SIG-M5 treated with dmso at 0.1 percent for 504 hours (cell line): ENCODE results near the gene CCNY.
"Not testable (repeated sequence)": the region's sequence is repeated elsewhere in the genome, so short reads cannot be mapped to it uniquely, and the experiment has no call there.

Source experiments
- DNase-seq: peaks from one replicate; lab custom pipeline; 2025; ENCODE audit not compliant: unreplicated experiment; lab: John Stamatoyannopoulos, UW

CCNY gene

DNA sequence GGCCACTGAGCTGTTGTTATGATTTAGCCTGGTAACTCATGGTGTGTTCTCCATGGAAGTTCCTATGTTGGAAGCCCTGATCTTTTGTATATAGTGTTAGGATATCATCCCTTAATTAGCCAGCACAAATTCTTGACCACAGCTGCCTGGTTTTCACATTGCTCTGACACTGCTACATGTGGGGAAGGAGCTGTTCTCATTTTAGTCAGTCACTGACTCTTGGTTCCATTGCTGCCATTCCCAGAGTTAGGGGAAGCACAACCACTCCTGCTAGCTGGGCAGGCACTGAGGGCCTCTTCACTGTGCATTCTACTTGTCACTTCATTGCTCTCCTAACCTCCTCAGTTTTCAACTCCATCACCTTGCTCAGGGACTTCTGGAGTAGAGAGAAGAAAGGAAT, 170.4 kb downstream of the CCNY start:
- DNase-seq: no peak

DNA sequence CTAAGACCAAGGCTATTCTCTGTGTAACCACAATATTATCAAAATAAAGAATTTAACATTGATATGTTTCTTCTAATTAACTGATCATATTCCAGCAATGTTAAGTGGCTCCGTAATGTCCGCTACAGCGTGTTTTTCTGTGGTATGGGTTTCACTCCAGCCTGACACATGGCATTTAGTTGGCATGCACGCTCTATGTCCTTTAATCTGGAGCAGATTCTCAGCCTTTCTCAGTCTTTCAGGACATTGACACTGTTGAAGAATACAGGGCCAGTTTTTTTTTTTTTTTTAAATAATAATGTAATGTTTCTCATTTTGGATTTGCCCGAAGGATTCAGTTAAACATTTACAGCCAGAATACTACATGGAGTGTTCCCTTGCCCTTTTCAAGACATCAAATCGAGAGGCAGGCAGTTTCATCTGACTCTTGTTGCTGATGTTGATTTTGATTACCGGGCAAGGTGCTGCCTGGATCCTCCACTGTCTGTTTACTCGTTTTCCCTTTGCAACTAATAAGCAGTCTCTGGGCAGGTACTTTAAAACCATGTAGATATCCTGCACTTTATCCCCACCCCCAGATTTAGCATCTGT, 171.3 kb downstream of the CCNY start:
- no peak for DNase-seq

DNA sequence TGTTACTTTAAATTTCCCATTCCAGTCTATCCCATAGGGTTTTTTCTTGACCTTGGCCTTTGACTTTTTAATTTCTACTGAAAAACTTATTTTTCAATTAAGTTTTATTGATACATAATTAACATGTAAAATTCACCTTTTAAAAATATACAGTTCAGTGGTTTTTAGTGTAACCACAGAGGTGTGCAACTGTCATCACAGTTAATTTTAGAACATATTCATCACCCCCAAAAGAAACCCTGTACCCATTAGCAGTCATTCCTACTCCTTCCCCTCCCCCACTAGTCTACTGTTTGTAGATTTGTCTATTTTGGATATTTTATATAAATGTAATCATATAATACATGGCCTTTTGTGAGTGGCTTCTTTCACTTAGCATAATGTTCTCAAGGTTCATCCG, 172.3 kb downstream of the CCNY start:
- no peak for DNase-seq

DNA sequence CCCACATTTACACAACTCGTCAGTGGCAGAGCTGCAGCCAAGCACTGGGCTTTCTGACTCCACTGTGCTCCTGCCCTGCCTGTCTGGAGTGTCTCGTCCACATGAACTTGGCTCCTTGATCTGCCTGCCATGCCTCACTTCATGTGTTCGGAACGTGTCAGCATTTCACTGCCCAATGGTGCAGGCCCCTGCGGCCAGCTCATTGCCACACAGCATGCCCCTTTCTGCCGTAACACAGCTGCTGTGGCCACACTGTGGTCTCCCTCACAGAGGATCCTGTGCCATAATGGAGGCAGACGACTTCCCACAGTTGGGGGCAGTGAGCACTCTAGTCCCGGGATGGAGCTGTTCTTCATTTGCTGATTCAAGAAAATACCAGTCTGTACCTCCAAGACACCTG, 174.6 kb downstream of the CCNY start:
- no peak for DNase-seq

DNA sequence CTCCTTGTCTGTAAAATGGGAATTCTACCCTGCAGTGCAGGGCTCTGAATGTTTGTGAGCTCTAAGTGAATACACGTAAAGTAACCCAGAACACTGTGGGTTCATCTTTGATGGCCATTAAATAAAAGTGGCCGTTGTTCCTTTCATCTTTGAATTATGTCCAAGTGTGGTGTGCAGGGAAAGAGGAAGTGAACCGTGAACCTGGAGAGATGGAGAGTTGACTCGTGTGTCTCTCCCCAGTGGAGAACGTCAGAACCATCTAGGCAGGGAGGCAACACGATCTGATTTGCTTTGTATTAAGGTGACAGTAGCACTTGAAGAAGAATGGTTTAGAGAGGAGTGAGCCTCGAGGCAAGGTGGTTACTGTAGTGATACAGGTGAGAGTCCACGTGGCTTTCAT, 175.3 kb downstream of the CCNY start:
- DNase-seq: no peak

DNA sequence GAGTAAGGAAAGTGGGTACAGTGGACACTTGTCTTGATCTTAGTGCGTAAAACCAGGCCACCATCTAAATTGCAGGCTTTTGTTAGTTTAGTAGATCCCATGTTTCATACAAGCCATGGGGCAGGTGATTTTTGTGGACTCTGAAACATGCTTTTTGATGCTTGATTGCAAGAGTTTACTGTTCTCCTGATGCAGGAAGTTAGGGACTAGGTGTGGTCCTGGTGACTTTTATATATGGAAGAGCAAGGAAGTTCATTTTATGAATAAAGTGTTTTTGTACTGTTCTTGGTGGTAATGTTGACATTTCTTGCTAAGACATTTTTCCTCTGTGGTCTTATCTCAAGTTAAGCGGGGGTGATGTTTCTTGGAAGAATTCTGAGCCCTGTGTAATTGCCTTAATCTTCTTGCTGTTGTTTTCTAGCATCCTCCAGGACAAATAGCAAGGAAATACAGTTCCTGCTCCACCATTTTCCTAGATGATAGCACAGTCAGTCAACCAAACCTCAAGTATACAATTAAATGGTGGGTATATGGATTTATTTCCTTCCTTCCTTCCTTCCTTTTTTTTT, 179.9 kb downstream of the CCNY start:
- DNase-seq: no peak

DNA sequence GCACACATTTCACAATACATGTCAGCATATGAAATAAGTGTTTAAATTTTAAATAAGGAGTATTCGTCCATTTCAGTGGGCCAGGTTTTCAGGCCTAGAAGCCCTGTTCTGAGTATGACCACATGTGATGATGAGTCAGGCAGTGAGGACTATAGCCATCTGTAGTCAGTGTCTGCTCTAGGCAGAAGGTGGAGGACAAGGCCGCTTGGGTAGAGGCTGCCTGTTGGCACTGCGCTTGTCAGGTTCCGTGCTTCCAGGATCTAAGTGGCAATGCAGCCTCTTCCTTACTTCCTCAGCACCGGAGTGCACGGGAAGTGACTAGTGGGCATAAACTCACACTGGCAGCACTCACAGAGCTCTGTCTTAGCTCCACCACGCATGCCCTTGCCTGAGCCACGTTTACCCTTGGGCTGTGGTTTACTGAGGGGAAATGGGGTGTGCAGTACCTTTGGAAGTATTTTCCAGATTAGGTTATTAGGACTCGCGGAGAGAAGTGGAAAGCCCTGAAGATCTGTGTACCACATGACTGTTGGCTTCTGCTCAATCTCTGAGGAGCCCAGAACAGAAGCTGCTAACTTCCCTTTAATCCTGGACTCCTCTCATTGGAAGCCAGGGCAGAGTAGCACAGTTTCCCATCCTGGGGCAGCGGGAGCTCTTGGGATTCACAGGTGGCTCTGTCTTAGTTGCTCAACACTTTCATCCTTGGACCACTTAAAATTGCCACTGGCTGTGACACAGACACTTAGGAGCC, 181.3 kb downstream of the CCNY start:
- DNase-seq: no peak

DNA sequence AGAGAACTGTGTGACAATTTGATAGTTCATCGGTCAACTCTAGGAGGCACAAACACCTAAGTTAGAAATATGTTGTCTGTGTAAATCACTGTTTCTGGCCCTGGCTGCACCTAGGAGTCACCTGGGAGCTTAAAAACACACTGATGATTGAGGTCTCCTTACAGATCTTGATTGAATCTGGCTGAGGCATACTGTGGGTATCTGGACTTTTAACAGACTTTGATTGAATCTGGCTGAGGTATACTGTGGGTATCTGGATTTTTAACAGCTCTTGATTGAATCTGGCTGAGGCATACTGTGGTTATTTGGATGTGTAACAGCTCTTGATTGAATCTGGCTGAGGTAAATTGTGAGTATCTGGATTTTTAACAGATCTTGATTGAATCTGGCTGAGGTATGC, 181.9 kb downstream of the CCNY start:
- not testable (repeated sequence) for DNase-seq

DNA sequence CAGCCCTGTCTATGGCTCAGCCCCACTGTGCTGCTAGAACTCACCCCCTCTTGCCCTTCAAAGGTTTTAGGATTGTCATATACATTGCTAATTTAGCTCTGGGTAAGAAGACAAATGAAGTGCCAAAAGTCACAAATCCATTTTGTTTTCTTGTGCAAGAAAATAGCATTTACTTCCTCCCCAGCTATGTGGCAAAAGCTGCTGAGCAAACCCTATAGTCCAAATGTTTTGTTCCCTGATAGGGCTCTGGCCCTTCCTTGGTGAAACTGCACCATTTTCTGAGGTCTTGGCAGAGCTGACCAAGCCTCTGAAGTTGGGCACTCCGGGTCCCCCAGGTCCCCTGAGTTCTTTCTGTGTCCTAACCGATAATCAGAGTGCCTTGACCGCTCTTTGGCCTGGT, 184.7 kb downstream of the CCNY start:
- DNase-seq: no peak

DNA sequence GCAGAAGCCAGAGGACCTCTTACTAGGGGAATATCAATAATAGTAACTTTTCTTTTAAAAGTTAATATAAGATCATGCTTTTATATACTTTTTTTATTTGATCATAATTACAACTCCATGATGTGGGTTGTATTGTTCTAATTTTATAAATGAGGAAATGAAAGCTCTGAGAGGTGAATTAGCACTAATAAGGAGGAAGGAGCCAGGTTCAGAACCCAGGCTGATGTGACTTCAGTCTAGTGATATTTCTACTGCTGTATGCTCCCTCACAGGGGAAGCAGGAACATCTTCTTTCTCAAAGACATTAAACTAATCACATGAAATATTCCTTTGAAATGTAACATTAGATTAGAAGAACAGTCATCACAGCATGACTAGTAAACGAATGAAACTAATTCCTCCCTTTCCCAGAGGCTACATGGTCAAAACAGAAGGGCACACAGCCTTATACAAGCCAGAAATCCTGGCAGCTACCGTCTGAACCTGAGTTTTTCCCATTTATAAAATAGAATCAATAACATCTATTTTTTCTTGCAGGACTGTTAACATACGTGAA, 187.4 kb downstream of the CCNY start:
- DNase-seq: no peak

DNA sequence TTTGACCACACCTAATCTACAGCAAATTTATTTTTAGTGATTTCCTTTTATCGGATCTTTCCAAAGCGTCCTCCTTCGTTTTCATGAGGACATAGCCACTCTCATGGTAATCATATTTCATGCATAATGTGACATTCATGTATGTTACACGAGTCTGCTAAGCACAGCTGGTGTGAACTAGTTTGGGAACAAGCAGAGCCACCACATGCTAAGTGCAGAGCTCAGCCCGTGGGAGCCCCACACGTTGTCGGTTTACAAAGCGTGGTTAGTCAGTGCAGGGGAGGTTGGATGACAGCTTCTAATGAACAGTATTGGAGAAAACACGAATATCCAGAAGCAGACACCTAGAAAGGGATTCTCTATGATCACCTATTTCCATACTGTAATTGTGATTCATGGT, 190.4 kb downstream of the CCNY start:
- no peak for DNase-seq

DNA sequence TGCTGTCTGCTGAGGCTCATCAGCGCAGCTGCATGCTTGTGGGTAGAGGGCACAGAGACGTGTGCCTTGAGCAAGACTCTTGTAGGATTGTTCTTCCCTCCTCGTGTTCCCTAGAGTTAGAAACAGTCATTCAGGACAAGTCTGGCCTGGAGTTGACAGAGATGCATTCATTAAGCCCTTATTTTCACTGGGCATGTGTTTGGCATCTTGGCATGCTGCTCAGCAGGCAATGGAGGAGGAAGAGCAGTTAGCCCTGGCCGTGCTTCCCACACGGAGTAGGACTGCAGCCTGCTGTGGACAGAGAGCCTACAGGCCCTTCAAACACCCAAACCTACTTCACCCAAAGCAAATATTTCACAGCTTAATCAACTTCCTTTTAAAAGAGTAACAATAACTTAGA, 195.8 kb downstream of the CCNY start:
- no peak for DNase-seq

DNA sequence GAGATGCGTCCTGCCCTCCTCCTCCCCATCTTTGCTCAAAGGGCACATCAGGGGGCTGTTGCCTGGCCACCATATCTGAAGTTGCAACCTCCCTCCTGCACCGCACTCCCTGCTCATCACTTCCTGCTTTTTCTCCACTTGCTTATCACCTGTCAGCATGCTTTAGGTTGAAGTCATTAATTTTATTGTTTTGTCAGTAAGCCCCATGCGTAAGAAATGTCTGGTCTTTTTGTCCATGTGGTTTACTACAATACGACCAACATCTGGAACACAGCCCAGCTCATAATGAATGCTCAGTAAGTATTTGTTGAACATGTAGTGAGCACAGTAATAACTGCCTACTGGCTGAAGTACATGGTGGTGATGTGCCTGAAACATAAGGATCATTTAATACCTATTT, 197.3 kb downstream of the CCNY start:
- no peak for DNase-seq

DNA sequence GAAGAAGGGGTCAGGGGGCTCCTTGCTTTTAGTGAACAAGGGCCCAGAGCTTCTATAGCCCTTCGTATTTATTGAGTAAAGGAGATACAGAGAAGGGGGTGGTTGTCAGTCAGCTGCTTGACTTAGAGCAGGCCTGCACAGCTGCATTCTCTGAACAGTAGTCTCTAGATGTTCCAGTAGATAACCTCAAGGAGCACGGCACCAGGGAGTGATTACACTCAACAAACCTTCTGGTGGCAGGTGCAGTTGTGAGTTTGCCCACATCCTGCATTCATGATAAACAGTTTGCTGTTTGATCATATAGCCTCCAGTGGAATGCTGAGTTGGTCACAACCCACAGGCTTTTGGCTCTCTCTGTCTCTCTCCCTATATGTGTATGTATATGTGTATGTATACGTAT, 198.8 kb downstream of the CCNY start:
- DNase-seq: no peak

DNA sequence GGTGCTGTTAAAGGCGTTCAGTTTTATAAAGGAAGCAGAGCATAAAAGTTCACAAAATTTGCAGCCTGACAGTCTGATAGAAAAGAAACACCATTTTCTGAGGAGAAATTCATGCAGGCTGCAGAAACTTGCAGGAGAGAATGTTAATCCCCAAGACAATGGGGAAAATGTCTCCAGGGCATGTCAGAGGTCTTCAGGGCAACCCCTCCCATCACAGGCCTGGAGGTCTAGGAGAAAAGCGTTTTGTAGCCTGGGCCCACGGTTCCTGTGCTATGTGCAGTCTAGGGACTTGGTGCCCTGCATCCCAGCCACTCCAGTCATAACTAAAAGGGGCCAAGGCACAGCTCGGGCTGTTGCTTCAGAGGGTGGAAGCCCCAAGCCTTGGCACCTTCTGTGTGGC, 200.5 kb downstream of the CCNY start:
- no peak for DNase-seq

DNA sequence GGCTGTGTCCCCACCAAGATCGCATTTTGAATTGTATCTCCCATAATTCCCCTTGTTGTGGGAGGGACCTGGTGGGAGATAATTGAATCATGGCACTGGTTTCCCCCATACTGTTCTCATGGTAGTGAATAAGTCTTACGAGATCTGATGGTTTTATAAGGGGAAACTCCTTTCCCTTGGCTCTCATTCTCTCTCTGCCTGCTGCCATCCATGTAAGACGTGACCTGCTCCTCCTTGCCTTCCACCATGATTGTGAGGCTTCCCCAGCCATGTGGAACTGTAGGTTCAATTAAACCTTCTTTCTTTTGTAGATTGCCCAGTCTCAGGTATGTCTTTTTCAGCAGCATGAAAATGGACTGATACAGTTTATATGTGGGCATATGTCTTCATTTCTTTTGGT, 201.6 kb downstream of the CCNY start:
- not testable (repeated sequence) for DNase-seq

DNA sequence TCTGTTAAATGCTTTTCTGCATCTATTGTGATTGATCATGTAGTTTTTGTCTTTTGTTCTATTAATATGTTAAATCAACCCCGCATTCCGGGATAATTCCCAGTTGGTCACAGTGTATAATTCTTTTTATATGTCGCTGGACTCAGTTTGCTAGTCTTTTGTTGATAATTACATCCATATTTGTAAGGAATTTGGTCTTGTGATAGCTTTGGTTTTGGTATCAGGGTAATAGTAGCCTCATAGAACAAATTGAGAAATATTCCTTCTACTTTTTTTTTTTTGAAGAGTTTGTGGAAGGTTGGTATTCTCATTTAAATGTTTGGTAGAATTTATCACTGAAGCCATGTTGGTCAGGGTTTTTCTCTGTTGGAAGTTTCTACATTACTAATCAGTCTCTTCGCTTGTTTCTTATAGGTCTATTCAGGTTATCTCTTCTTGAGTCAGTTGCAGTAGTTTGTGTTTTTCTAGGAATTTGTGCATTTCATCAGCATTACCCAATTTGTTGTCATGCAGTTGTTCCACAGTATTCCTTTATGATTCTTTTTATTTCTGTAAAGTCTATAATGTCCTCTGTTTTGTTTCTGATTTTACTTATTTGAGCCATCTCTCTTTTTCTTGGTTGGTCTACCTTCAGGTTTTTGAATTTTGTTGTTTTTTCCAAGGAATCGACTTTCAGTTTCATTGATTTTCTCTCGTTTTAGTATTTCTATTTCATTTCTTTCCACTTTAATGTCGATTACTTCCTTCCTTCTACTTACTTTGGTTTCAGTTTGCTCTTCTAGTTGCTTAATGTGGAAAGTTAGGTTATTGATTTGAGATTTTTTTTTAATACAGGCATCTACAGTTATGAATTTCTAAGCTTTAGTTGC, 204.2 kb downstream of the CCNY start:
- DNase-seq: no peak

DNA sequence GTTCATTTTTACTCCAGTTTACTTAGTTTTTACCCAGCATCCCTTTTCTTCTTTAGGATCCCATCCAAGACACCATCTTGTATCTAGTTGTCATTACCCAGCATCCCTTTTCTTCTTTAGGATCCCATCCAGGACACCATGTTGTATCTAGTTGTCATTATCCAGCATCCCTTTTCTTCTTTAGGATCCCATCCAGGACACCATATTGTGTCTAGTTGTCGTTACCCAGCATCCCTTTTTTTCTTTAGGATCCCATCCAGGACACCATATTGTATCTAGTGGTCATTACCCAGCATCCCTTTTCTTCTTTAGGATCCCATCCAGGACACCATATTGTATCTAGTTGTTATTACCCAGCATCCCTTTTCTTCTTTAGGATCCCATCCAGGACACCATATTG, 205.4 kb downstream of the CCNY start:
- no peak for DNase-seq

DNA sequence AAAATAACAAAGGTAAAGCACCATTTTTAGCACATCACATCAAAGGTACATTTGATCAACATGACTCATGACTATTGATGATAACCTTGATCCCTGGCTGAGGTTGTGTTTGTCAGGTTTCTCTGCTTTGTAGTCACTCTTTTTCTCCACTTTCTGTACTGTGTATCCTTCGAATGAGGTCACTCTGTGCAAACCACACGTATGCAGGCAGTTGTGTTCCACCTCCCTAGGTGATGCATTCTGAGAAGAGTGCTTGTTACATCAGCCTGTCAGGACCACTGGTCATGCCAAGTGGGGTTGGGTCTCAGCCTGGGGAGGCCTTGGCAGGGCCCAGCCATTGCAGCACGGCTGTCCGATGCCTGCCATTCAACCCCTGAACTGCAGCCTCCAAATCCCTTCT, 206.0 kb downstream of the CCNY start:
- no peak for DNase-seq

DNA sequence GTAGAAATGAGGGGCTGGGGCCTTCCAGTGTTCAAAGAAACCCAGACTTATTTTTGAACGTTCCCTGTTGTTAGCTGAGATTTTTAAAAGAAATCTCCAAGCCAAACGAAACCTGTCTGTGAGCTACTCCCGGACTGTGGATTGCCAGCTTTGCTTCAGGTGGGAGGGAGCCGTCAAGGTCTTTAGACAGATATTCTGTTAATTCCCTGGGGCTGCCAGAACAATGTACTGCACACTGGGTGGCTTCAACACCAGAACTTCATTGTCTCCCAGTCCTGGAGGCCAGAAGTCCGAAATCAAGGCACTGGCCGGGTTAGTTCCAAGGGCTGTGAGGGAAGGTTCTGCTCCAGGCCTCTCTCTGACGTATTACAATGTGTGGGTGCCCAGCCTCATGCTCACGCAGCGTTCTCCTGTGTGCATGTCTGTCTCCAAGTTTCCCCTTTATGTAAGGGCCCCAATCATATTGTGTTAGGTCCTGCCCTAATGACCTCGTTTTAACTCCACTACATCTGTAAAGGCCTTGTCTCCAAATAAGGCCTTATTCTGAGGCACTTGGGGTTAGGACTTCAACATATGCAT, 208.9 kb downstream of the CCNY start:
- no peak for DNase-seq
